HG02970 (cell line): ENCODE data around the gene F7.
"Not testable (repeated sequence)": the region's sequence is repeated elsewhere in the genome, so short reads cannot be mapped to it uniquely, and the experiment has no call there.

Experiments used
- ATAC-seq: cut with Tn5 transposase; IDR thresholded peaks from one replicate; pipeline ENCODE4 v1.9.1; 2021; ENCODE audit warnings: mild to moderate bottlenecking, moderate library complexity, moderate number of reproducible peaks; ENCODE audit not compliant: unreplicated experiment, low FRiP score

The F7 gene

DNA sequence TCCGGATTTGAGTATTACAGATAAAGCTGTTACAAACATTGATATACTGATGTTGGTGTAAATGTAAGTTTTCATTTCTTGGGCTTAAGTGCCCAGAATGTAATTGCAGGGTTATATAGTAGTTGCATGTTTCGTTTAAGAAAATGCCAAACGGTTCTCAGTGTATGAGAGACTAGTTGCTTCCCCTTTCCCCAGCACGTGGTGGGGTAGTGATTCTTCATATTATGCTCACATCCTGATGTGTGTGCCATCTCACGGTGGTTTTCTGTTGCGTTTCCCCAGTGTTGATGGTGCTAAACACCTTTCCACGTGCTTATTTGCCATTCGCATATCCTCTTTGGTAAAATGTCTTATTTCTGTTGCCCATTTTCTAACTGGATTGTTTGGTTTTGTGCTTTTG is 34.7 kb upstream of the F7 start:
- no peak for ATAC-seq

DNA sequence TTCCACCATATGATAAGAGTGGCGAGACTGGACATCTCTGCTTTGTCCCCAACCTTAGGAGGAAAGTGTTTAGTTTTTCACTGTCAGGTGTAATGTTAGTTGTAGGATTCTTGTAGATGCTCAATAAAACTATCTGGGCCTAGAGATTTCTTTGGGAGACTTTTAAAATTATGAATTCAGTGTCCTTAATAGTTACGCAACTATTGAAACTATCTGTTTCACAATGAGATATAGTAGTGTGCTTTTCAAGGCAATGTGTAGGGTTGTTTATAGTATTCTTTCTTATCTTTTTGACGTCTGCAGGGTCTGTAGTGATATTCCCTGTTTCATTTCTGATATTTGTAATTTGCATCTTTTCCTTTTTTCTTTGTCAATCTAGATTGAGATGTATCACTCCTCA is 33.2 kb upstream of the F7 start:
- ATAC-seq = no peak

DNA sequence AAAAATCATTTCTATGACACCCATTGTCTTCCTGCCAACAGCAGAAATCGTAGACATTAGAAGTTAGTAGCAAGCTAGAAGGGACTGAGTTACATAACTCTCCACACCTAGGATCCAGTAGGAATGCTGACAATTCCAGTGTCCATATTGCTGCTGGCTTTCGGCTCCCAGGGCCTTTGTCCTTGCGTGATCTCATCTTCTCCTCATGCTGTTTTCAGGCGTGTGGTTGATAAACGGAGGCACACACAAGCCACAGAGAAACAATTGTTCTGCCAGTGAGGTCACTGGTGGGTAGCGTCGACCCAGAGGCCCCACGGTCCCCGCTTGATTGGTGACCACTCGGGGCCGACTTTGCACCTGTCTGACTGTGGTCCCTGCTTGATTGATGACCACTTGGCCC is 31.6 kb upstream of the F7 start:
- ATAC-seq = no peak

DNA sequence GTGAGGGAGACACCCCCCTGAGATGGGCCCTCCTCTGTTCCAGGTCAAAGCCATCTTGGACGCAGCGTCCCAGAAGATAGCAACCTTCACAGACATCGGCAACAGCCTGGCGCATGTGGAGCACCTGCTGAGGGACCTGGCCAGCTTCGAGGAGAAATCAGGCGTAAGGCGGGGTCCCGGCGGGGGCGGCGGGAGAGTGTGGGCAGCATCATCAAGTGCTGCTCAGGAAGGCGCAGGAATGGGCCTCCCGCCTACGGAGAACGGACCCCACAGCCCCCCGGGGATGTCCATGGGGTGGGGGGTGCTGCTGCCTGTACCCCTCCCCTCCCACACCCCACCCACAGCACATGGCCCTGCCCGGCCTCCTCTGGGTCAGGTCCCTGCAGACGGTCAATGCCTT is 31.2 kb upstream of the F7 start:
- no peak for ATAC-seq

DNA sequence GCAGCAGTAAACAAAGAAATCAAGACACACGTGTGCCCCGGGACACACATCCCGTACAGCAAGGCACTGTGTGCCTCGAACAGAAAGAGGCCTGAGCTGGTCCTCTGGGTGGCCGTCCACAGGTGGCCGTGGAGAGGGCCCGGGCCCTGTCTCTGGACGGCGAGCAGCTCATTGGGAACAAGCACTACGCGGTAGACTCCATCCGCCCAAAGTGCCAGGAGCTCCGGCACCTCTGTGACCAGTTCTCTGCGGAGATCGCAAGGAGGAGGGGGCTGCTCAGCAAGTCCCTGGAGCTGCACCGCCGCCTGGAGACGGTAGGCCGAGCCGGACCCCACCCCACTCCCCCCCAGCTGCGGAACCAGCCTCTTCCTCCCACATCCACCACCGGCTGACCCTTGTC is 30.7 kb upstream of the F7 start:
- no peak for ATAC-seq

DNA sequence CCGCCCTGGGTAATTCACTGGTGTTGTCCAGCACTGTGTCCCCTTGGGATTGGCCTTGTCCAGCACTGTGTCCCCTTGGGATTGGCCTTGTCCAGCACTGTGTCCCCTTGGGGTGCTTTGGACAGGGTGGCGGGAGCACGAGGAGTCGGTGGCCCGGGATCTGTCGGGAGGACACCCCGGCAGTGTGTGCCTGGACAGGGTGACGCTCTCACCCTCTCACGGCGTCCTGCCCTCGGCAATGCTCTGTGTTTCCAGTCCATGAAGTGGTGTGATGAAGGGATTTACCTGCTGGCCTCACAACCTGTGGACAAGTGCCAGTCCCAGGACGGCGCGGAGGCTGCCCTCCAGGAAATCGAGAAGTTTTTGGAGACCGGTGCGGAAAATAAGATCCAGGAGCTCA is 29.9 kb upstream of the F7 start:
- ATAC-seq = no peak

DNA sequence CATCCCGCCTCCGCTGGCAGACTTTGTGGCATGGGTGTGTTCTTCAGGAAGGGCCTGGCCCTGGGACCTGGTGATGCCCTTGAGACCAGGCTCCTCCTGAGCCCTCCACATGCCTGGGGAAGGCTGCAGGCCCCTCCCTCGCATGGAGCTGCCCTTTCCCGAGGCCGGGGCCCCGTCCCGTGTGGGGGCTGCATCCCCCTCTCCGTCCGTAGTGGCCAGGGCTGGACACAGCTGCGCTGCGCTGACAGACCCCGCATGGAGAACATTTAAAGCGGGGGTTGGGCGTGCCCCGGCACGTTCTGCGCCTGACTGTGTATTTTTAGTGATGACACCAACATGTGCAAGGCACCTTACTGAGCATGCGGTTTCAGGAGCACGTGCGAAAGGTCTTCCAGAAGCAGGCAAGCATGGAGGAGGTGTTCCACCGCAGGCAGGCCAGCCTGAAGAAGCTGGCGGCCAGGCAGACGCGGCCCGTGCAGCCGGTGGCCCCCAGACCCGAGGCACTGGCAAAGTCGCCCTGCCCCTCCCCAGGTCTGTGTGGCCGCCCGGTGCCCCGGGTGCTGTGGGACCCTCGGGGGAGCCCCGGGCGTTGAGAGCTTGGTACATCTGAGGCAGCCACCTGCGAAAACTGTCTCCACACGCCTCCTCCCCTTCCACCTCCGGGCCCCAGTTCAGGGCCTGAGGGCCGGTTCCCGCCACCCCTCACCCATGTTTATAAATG is 28.8 kb upstream of the F7 start:
- ATAC-seq = no peak

DNA sequence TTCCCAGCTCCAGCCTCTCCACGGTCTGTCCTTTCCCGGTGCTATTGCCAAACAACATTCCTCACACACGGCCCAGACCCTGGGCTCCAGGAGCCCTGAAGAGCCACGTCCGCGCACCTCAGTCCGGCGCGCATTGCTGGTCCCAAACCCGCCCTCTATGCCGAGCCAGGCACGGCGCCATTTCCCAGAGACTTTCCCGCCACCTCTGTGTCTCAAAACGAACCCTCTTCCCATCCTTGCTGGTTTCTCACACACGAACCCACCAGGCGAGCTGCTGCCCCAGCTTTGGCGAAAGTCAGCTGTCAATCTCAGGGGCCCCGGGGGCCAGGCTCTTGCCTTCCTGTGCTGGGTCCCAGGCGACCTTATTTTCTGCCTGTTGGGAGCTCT is 28.0 kb upstream of the F7 start:
- no peak for ATAC-seq

DNA sequence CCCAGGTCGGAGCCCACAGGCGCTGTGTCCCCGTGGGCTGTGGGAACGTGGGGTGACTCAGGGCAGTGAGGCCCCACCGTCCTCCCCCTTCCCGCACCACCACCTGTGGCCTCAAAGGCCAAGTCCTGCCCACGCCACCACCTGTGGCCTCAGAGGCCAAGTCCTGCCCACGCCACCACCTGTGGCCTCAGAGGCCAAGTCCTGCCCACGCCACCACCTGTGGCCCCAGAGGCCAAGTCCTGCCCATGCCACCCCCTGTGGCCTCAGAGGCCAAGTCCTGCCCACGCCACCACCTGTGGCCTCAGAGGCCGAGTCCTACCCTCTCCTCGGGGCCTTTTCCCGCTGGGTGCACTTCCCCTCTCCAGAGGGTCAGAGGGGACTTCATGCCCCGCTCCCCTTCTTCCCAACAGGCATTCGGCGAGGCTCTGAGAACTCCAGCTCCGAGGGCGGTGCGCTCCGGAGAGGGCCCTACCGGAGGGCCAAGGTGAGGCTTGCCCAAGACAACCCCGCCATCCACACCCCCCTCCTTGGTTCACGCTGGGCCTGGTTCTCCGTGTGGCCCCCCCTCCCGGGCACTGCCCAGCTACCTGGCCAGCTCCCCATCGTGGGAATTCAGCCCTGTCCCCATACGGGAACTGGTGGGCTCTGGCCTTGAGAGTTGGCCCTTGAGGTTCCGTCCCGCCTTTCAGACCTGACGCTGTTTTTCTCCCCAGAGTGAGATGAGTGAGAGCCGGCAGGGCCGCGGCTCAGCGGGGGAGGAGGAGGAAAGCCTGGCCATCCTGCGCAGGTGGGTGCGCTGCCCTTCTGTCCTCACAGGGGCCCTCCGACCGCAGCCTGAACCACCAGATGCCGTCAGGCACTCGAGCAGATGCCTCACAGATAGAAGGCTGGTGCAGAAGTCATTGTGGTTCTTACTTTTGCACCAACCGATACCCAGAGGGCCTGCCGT is 27.4 kb upstream of the F7 start:
- ATAC-seq = no peak

DNA sequence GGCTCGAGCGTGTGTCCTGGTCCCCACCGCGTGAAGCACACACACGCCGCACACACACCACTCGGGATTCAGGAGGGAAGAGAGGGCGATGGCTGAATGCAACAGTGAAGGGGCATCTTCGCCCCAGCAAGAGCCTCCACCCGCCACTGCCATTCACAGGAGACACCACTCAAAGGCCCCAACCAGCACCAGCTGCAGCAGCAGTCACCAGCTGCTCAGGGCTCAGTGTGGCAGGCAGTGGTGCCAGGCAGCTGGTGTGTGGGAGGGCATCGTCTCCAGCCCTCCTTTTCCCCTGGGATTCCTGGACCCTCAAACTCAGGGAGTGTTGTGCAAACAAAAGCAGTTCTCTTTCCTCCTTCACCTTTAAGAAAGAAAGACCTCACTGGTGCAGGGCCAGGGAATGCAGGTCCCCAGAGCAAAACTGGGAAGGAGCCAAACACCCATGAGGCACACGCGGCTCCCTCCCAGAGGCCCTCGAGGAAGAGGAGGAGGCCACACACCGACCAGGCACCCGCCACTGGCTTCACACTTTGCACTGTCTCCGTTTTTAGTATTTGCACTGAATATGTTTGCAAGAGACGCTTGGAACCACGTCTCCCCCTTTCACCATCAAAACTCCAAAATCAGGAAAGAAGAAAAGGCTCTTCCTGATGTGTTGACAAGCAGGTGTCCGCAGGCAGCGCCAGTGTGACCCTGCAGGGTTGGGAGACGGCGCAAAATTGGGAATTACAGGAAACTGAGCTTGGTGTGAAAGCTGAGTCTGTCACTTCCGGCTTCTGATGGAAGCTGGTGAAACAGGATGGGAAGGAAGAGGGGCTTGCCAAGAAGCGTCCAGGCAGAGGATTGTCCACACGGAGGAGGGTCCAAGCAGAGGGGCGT is 26.4 kb upstream of the F7 start:
- no peak for ATAC-seq

DNA sequence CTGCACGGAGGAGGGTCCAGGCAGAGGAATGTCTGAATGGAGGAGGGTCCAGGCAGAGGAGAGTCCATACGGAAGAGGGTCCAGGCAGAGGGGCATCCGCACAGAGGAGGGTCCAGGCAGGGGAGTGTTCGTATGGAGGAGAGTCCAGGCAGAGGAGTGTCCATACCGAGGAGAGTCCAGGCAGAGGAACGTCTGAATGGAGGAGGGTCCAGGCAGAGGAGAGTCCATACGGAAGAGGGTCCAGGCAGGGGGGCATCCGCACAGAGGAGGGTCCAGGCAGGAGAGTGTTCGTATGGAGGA is 25.9 kb upstream of the F7 start:
- ATAC-seq = not testable (repeated sequence)

DNA sequence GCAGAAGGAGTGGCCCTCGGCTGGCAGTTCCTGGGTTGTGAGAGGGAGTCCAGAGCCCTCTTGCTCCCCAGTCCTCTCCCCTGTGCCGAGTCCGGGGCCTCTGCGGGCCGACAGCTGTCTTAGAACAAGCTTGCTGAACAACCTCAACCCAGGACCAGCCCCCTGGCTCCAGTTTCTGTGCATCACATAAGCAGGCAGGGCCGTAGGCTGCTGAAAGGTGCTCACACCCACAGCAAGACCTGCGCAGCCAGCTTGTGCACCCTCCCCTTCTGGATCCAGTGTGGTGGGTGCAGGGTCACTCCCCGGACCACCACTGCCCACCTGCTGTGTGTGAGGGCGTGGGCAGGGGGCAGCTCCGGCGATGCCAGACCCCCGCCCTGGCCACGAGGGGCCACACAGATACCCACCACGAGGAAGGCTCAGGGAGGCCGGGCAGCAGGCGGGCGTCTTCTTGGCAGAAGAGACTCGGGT is 25.2 kb upstream of the F7 start:
- ATAC-seq = no peak

DNA sequence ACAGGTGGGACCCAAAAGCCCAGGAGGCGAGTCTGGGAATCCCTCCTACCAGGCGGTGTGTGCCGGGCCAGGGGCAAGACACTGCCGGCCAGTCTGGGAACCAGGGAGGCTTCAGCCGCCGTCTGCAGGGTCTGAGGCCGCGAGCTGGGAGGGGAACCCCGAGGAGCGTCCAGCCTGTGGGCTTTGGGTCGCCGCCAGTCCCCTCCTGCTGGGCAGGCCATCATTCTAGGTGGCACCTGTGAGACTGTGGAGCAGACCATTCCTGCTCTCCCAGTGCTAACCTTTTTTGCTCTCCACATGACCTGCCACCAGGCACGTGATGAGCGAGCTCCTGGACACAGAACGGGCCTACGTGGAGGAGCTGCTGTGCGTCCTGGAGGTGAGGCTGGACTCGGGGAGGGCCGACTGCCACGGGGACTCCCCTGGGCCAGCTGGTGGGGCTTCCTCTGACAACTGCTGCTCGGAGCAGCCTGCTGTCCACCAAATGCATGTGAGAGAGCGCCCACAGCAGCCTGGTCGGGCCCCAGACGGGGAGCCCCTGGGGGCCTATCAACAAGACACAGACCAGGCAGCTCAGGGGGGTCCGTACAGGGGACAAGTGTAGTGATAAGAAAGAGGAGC is 24.6 kb upstream of the F7 start:
- no peak for ATAC-seq

DNA sequence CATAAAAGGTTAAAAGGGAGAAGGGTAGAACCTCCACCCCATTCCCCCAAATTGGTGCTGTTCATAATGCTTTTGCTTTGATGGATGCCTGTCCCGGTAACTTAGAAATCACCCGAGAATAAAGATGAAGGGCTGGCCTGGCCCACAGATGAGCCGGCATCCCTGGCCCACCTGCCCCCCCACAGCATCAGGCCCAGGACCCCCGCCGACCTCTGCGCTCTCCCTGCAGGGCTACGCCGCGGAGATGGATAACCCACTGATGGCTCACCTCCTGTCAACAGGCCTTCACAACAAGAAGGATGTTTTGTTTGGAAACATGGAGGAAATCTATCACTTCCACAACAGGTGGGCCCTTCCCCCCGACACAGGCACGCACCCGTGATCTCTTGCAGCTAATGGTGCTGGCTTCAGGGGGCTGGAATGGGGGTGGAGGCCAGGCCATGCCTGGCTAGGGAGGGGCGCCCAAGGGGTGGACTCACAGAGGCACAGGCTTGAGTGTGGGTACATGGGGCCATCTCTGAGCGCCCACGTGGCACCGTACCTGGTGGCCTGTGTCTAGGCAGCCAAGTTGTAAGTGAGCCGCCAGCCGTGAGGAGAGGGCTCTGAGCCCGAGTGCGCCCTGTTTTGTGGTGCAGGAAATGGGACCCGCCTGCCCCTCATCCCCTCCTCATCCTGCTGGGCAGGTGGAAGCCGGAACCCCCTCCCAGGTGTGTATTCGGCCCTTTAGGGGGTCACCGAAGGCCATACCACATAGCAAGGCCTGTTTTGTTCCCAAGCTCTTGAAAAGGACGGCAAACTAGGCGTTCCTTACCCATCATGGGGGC is 23.2 kb upstream of the F7 start:
- ATAC-seq = no peak

DNA sequence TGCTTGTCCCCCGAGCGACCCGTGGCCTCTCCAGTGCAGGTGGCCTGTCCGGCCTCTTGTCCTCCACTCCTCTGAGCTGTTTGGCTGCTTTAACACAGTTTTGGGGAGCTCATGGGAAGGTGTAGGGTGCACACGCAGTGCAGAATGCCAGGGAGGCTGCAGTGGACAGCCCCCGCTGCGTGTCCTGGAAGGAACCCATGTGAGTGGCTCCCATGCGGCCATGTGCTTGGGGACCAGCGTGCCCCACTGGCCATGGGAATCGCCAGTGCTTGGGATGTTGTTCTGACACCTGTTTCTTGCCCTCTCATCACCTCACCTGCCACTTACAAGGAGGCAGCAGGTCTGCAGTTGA is 22.6 kb upstream of the F7 start:
- no peak for ATAC-seq

DNA sequence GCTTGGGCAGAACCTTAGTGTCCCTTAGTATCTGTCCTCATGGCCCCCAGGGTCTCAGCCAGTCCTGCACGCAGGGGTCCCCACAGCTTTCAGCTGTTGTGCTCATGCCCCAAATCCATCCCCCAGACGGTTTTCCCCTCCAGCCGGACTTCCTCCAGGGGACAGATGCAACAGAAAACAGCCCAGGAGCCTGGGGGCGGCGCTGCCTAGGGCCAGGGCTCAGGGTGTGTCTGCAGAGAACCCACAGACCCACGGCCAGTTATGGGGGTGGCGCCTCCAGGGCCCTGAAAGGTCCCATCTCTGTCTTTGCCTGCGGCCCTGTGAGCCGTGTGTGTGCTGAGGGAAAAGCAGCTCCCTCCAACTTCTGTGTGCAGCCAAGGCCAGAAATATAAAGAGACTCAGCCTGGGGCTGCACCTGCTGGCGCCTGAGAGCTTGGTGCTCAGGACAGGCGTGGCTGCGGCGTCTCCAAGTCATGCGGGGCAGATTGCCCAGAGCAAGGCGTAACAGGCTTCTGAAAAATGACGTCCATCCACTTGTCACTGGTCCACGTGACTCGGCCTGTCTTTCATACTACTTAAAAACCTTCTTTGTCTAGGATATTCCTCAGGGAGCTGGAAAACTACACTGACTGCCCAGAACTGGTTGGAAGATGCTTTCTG is 22.1 kb upstream of the F7 start:
- no peak for ATAC-seq

DNA sequence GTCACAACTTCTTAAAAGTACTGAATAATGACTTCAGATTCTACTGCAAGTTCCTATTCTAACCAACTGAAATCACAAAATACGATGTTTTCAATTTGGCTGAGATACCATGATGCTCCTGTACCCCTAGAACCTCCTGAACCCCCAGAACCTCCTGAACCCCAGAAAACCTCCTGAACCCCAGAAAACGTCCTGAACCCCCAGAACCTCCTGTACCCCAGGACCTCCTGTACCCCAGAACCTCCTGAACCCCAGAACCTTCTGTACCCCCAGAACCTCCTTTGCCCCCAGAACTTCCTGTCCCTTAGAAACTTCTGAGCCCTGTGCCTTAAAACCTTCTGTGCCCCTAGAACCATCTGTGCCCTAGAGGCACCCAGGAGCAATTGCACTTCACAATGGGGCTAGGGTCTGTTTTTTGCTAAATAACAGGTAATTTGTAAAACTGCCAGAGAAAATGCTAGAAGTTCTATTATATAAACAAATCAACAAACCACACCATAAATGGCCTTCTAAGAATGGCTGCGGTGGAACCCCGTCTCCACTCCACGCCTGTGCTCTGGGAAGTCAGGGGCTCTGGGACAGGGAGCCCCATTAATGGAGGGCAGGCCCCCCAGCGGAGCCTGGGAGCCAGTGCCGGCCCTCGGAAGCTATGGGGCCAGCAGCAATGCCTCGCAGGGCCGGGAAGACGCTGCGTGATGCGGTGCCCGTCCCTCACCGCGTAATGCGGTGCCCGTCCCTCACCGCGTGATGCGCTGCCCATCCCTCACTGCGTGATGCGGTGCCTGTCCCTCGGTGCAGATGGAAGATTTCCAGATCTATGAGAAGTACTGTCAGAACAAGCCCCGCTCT is 21.3 kb upstream of the F7 start:
- no peak for ATAC-seq

DNA sequence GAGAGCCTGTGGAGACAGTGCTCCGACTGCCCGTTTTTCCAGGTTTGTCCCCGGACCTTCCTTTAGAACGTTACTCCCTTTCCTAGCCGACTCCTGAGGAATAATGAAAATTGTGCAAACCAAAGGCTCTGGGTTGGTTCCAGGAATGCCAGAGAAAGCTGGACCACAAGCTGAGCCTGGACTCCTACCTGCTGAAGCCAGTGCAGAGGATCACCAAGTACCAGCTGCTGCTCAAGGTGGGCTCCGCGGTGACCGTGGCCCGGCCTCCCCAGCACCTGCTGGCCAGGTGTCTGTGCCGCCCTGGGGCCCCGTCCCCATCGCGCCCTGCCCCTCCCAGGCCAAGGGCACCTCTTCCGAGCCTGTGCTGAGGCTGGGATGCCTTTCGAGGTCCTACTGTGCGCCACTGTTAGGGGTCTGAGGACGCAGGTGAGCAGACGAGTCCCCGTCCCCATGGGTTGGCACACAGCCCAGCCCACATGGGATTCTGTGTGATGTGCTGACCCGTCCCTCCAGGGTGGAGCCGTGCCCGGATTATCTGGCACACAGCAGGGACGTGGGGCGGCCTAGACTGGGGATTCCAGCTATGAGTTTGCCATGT is 20.5 kb upstream of the F7 start:
- ATAC-seq = no peak
